Omental fat pad (tissue), 4 donors: ENCODE data around the gene HAGH. TPM values are rescaled to one million over a fixed set of nuclear protein-coding genes. Genes with fewer than 3 reads are reported as not detected.

Experiments
- ATAC-seq: fragments of 150-250 bp; one replicate; pipeline ENCODE4 v1.9.1; 2016; ENCODE audit warnings: mild to moderate bottlenecking, moderate library complexity; ENCODE audit not compliant: low FRiP score
- DNase-seq: peaks from one replicate; pipeline ENCODE4 v3.0.0-alpha.2; 2019; ENCODE audit warnings: low spot score
- total RNA-seq, 4 donors: library from RNA; depleted of rRNA; stranded (reverse); fragments of >200 nt; gene quantifications; one replicate each; pipeline ENCODE4 v1.1.0, GENCODE V29; 2016
- TF ChIP-seq, protein P1 (sequence below), 3 donors: fragments of 450-650 bp; IDR thresholded peaks; one replicate each; pipeline ENCODE4 v1.5.1; 2016 to 2017; ENCODE audit warnings: antibody characterized with exemption in 3 of 3, mild to moderate bottlenecking in 3 of 3, moderate library complexity in 2 of 3

HAGH gene
- total RNA-seq, 4 donors from 2014 or later: 69.8 to 130 (median 81.5) TPM

DNA sequence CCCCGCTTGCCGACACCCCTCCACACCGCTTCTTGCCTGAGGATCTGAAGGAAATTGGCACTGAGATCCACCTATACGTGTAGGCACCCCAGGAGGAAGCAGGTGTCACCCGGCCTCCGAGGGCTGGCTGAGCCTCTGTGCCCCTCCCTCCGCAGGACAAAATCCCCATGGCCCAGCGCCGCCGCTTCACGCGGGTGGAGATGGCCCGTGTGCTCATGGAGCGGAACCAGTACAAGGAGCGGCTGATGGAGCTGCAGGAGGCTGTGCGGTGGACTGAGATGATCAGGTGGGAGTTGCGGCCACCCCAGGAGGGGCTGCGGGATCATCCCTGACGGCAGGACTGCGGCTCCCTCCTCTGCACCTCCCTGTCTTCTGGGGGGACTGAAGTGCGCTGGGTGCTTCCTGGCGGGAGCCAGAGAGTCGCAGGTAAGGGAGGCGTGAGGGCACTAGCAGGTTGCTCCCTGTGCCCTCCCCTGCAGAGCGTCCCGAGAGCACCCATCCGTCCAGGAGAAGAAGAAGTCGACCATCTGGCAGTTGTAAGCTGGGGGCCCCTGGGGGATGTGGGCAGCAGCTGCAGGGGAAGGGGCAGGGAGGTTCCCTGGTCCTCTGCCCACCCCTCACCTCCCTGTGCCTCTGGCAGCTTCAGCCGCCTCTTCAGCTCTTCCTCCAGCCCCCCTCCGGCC is 64.3 kb downstream of the HAGH start:
- ATAC-seq: no peak
- TF ChIP-seq, protein P1, sequence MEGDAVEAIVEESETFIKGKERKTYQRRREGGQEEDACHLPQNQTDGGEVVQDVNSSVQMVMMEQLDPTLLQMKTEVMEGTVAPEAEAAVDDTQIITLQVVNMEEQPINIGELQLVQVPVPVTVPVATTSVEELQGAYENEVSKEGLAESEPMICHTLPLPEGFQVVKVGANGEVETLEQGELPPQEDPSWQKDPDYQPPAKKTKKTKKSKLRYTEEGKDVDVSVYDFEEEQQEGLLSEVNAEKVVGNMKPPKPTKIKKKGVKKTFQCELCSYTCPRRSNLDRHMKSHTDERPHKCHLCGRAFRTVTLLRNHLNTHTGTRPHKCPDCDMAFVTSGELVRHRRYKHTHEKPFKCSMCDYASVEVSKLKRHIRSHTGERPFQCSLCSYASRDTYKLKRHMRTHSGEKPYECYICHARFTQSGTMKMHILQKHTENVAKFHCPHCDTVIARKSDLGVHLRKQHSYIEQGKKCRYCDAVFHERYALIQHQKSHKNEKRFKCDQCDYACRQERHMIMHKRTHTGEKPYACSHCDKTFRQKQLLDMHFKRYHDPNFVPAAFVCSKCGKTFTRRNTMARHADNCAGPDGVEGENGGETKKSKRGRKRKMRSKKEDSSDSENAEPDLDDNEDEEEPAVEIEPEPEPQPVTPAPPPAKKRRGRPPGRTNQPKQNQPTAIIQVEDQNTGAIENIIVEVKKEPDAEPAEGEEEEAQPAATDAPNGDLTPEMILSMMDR (IDR thresholded peaks at IDR 0.05): no peak
- DNase-seq: no peak

DNA sequence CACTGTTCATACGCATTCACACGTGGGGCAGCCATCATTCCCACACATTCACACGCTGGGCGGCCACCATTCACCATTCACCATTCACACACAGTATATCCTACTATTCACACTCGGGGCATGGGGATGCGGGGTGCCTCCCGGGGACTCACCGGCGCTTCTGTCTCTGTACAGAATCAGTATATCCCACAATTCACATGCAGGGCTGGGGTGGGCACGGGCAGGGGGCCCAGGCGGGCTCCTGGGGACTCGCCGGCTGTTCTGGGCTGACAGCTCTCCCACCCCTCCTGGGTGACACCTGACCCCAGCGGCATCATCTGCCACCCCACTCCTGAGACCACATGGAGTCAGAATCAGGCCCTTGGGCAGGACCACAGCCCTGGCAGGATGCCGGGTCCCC is 64.9 kb downstream of the HAGH start:
- TF ChIP-seq, protein P1 (IDR thresholded peaks at IDR 0.05): no peak
- ATAC-seq (no peak), DNase-seq (no peak)

DNA sequence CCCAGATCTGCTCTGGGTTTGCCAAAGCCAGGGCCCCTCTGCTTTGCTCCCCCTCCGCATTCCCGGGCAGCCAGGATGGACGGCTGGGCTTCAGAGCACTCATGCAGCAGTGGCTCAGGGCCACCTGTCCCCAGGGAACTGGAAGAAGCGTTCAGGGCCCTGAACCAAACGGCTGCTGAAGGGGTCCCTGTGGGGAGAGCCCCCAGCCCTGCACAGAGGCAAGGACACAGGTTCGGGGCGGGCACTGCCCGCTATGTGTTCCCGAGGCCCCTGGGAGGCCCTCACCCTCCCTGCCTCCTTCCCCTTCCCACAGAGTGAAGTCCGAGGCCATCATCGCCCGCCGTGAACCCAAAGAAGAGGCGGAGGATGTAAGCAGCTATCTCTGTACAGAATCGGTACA is 65.7 kb downstream of the HAGH start:
- DNase-seq (no peak), ATAC-seq (no peak)

DNA sequence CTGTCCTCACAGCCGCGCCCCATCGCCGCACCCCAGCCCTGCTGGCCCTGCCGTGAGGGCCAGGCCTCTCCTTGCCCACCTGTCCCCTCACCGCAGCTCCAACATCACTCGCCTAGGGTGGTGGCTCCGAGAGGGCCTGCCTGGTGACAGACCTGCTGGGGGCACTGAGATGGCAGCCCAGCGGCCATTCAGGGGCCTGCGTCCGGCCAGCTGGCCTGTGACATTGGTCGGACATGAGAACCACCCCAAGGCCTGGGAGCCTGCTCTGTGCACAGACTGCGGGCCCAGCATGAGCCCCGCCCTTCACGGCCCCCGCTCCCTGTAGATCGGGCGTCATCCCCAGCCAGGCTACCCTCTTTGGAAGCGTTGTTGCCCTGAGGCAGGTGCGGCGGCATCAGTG is 67.1 kb downstream of the HAGH start:
- TF ChIP-seq, protein P1 (IDR thresholded peaks at IDR 0.05): no peak
- no peak for DNase-seq
- ATAC-seq: no peak

More for the DNA sequence above, 65.7 kb downstream of the HAGH start:
- TF ChIP-seq, protein P1 (IDR thresholded peaks at IDR 0.05): no peak

DNA sequence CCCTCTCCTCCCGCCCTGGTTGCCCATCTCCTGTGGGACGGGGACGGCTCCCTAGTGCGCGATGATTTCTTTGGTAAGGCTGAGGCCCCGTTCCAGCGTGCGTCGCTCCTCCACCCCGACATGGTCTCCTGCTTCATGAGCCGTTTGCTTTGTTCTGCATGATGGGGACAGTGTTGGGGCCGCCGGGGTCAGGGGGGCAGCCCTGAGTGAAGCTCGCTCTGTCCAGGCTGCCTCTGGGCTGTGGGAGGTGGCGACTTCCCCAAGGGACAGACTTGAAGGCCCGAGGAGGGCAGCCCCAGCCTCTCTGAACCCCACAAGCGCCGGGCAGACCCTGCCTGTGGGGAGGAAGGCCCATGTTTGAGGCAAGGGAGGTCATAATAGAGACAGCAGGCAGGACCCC is 67.7 kb downstream of the HAGH start:
- DNase-seq: no peak
- ATAC-seq: no peak
- TF ChIP-seq, protein P1 (IDR thresholded peaks at IDR 0.05): no peak

DNA sequence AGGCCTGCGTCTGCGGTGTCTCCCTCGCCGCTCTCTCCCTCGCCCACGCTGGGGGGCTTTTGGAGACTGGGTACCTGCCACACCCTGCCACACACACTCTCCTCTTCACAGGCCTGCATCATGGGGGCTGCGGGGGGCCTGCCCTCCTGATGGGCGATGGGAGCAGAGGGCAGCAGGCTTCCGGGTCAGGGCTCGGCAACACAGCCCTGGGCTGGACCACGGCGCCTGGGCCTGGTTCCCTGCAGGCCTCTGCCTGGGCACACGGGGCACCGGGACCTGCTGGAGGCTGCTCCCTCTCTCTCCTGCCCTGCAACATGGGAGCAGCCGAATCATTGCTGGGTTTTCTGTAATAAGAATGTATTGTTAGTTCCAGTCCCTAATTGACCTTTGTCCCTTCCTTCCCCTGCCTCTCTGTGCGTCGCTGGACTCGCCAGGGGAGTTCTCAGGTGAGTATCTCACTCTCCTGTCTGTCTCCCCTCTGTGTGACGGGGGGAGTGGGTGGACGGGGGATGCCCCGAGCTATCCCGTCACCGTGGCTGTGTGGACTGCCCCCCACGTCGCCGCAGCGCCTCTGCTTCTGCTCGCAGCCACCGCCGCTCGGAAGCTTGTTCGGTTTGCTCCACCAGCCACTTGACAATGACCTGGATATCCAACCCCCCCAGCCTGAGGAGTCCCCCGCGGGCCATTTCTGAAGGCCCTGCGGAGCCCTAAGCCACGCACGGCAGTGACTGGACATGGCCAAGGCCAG is 68.7 kb downstream of the HAGH start:
- TF ChIP-seq, protein P1 (IDR thresholded peaks at IDR 0.05): no peak
- ATAC-seq: no peak
- no peak for DNase-seq

Other genes starting within 250 kb of the HAGH start
- 10 to 100 TPM; 13.6 to 21.0 (median 19.6) TPM for gene IFT140, start 214.8 kb downstream of the HAGH start, total RNA-seq
- gene CRAMP1, start 214.5 kb downstream of the HAGH start, total RNA-seq: 10 to 100 TPM in 2 of 4 donors, 1 to 10 TPM in 2; 7.6 to 11.7 (median 9.8) TPM
- gene JPT2, start 148.5 kb downstream of the HAGH start, total RNA-seq: 10 to 100 TPM; 22.7 to 28.5 (median 23.8) TPM
- gene MAPK8IP3, start 120.6 kb downstream of the HAGH start, total RNA-seq: 10 to 100 TPM; 27.3 to 73.3 (median 51.6) TPM
- 10 to 100 TPM; 51.4 to 83.2 (median 69.6) TPM for gene NME3, start 55.3 kb downstream of the HAGH start, total RNA-seq
- gene EME2, start 54.0 kb downstream of the HAGH start, total RNA-seq: 10 to 100 TPM in 1 of 4 donors, 1 to 10 TPM in 3; 5.9 to 16.2 (median 7.1) TPM
- gene MRPS34, start 53.7 kb downstream of the HAGH start, total RNA-seq: 10 to 100 TPM; 56.8 to 84.2 (median 78.6) TPM
- 10 to 100 TPM; 39.5 to 88.1 (median 50.7) TPM for gene SPSB3, start 44.3 kb downstream of the HAGH start, total RNA-seq
- gene NUBP2, start 43.9 kb downstream of the HAGH start, total RNA-seq: 10 to 100 TPM; 49.2 to 85.9 (median 60.2) TPM
- under 1 TPM in 2 of 4 donors, not detected in 2; 0.19 to 0.50 TPM for gene IGFALS, start 33.1 kb downstream of the HAGH start, total RNA-seq
- gene FAHD1, start 381 bp upstream of the HAGH start, total RNA-seq: 10 to 100 TPM; 32.3 to 46.3 (median 34.1) TPM
- gene MEIOB, start 45.3 kb upstream of the HAGH start, total RNA-seq: 1 to 10 TPM in 1 of 4 donors, not detected in 3; 1.7 TPM
- gene HS3ST6, start 91.6 kb upstream of the HAGH start, total RNA-seq: not detected
- 10 to 100 TPM in 3 of 4 donors, 1 to 10 TPM in 1; 9.6 to 64.0 (median 17.1) TPM for gene MSRB1, start 116.4 kb upstream of the HAGH start, total RNA-seq
- not detected for gene RPL3L, start 127.9 kb upstream of the HAGH start, total RNA-seq
- gene NDUFB10, start 132.7 kb upstream of the HAGH start, total RNA-seq: 100 to 1,000 TPM; 144 to 240 (median 183) TPM
- gene RPS2, start 138.0 kb upstream of the HAGH start, total RNA-seq: 1,000 to 10,000 TPM; 1,362 to 1,656 (median 1,543) TPM
- not detected for gene RNF151, start 140.0 kb upstream of the HAGH start, total RNA-seq
- gene TBL3, start 145.2 kb upstream of the HAGH start, total RNA-seq: 10 to 100 TPM; 32.2 to 44.3 (median 34.3) TPM
- not detected for gene NOXO1, start 154.6 kb upstream of the HAGH start, total RNA-seq
- 10 to 100 TPM; 11.9 to 18.4 (median 16.0) TPM for gene GFER, start 157.4 kb upstream of the HAGH start, total RNA-seq
- gene SYNGR3, start 163.1 kb upstream of the HAGH start, total RNA-seq: 1 to 10 TPM in 1 of 4 donors, under 1 TPM in 1, not detected in 2; 0.28 to 1.6 TPM
- gene ZNF598, start 183.0 kb upstream of the HAGH start, total RNA-seq: 10 to 100 TPM; 19.1 to 49.0 (median 24.3) TPM
- under 1 TPM in 1 of 4 donors, not detected in 3; 0.48 TPM for gene NPW, start 193.0 kb upstream of the HAGH start, total RNA-seq
- gene NHERF2, start 200.1 kb upstream of the HAGH start, total RNA-seq: 100 to 1,000 TPM in 2 of 4 donors, 10 to 100 TPM in 2; 52.8 to 166 (median 84.9) TPM
- gene NTHL1, start 221.0 kb upstream of the HAGH start, total RNA-seq: 10 to 100 TPM in 3 of 4 donors, 1 to 10 TPM in 1; 7.1 to 18.1 (median 10.9) TPM
- 10 to 100 TPM; 30.0 to 59.4 (median 35.9) TPM for gene TSC2, start 221.2 kb upstream of the HAGH start, total RNA-seq